Esophagus muscularis mucosa (tissue), 4 donors: ENCODE data around the gene RNF8. TPM values are rescaled to one million over a fixed set of nuclear protein-coding genes. Genes with fewer than 3 reads are reported as not detected.
"Not testable (repeated sequence)": the region's sequence is repeated elsewhere in the genome, so short reads cannot be mapped to it uniquely, and the experiment has no call there.

Source experiments
- DNase-seq: peaks from one replicate; pipeline ENCODE4 v3.0.0-alpha.2; 2017; ENCODE audit errors: extremely low spot score
- H3K27ac ChIP-seq, 4 donors: fragments of 200-600 bp; sonication (generic); replicated peaks in 1 of 4; 1 replicate in 3 of 4; 2 replicates in 1 of 4; pipeline ENCODE4 v1.5.1; 2016 to 2019; ENCODE audit warnings: mild to moderate bottlenecking in 1 of 4
- H3K27me3 ChIP-seq, 4 donors: fragments of 200-600 bp; sonication (generic); one replicate each; pipeline versions ENCODE4 v1.5.1 to v1.6.0; 2016 to 2019
- H3K36me3 ChIP-seq, 4 donors: fragments of 200-600 bp; sonication (generic); one replicate each; pipeline ENCODE4 v1.5.1; 2016 to 2019
- H3K4me1 ChIP-seq, 4 donors: fragments of 200-600 bp; sonication (generic); one replicate each; pipeline ENCODE4 v1.5.1; 2016 to 2019
- H3K4me3 ChIP-seq, 4 donors: fragments of 200-600 bp; sonication (generic); 1 replicate in 2 of 4; 2 replicates in 2 of 4; pipeline ENCODE4 v1.5.1; 2016 to 2019; ENCODE audit warnings: mild to moderate bottlenecking in 4 of 4, moderate library complexity in 1 of 4
- H3K9me3 ChIP-seq, 4 donors: fragments of 200-600 bp; sonication (generic); 1 replicate in 3 of 4; 2 replicates in 1 of 4; pipeline ENCODE4 v1.5.1; 2016 to 2019
- EP300 ChIP-seq: sonication (generic); formaldehyde crosslinking; IDR thresholded peaks from one replicate; pipeline ENCODE4 v1.6.1; 2017; ENCODE audit warnings: antibody characterized with exemption
- POLR2A ChIP-seq: fragments of 450-650 bp; IDR thresholded peaks from one replicate; pipeline ENCODE4 v1.6.1; 2017; ENCODE audit warnings: antibody characterized with exemption, moderate library complexity, mild to moderate bottlenecking, low read depth
- POLR2AphosphoS5 ChIP-seq, 2 donors: sonication (generic); formaldehyde crosslinking; IDR thresholded peaks; one replicate each; pipeline ENCODE4 v1.6.1; 2017; ENCODE audit warnings: antibody characterized with exemption in 2 of 2
- WGBS: methylation state at CpG from one replicate; pipeline ENCODE4 v1.1.5; 2018; 5-methylcytosine and 5-hydroxymethylcytosine counted together
- intact Hi-C: fragments of 100-400 bp; cut with DNase I; formaldehyde crosslinking; loops from one replicate; pipeline ENCODE4 v1.15.1; 2023
- small RNA-seq, 3 donors: library from RNA; depleted of rRNA; stranded (forward); fragments of <200 nt; gene quantifications; one replicate each; pipeline ENCODE3, GENCODE V24; 2016
- total RNA-seq, 4 donors: library from RNA; depleted of rRNA; stranded (reverse); fragments of >200 nt; gene quantifications; one replicate each; pipeline versions ENCODE4 v1.1.0 to v1.2.1, GENCODE V29; 2016
- TF ChIP-seq, protein P1 (sequence below), 3 experiments: fragments of 200-600 bp in 2 of 3; fragments of 450-650 bp in 1 of 3; sonication (generic) in 2 of 3; IDR thresholded peaks; one replicate each; pipeline ENCODE4 v1.5.1; 2017 to 2019; ENCODE audit warnings: antibody characterized with exemption in 3 of 3, mild to moderate bottlenecking in 2 of 3, moderate library complexity in 1 of 3

Gene RNF8
- total RNA-seq, 4 donors from 2014 or later: 14.7 to 19.9 (median 18.3) TPM

DNA sequence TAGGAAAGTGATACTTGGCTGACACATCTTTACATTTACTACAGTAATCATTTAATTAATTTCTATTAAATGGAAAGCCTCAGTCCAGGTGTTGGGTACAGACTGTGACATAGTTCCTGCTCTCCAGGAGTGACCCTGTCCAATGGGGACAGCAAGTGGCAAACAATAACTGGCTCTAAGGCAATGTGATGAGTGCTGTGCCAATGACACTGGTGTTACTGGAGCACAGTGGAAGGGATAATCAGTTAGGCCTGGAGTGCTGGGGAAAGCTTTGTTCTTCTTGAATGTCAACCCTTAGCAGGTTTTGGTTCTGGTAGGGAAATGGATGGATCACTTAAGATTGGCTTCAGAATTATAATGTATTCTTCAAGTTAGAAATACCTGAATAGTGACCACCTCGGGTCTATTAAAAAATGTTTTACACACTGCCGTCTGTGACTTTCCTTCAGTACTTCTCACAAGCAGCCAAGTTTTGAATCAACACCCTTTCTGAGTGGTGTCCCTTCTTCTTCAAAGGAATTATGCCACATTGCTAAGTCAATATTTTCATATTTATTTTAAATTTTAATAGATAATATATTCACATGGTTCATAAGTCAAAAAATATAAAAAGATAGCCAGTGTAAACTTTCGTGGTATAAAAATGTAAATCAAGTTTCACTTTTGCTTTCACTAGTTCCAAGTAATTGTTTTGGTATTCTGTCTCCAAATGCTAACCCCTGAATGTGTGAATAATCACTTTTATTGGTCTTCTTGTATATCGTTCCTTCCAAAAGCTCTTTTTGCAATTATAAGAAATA is 88.8 kb downstream of the RNF8 start:
- no peaks in the 10 kb centered on the region for H3K9me3 ChIP-seq
- H3K27ac ChIP-seq: peak overlapping the region; percentile 53 to 75 (median 61)
- intact Hi-C loops: no loop called here
- WGBS: 17% methylated on average over 4 of the region's 4 CpGs
- TF ChIP-seq EP300 (no peak), POLR2A (no peak), POLR2AphosphoS5 (IDR thresholded peaks at IDR 0.05) (no peak)
- TF ChIP-seq, protein P1, sequence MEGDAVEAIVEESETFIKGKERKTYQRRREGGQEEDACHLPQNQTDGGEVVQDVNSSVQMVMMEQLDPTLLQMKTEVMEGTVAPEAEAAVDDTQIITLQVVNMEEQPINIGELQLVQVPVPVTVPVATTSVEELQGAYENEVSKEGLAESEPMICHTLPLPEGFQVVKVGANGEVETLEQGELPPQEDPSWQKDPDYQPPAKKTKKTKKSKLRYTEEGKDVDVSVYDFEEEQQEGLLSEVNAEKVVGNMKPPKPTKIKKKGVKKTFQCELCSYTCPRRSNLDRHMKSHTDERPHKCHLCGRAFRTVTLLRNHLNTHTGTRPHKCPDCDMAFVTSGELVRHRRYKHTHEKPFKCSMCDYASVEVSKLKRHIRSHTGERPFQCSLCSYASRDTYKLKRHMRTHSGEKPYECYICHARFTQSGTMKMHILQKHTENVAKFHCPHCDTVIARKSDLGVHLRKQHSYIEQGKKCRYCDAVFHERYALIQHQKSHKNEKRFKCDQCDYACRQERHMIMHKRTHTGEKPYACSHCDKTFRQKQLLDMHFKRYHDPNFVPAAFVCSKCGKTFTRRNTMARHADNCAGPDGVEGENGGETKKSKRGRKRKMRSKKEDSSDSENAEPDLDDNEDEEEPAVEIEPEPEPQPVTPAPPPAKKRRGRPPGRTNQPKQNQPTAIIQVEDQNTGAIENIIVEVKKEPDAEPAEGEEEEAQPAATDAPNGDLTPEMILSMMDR (IDR thresholded peaks at IDR 0.05): no peak
- DNase-seq: no peak
- peaks cover 17 to 30% (median 25%) of the 10 kb centered on the region in 4 donors for H3K4me1 ChIP-seq
- H3K4me3 ChIP-seq: peak overlapping the region; percentile 29 to 41 (median 32)
- no peaks in the 10 kb centered on the region for H3K27me3 ChIP-seq
- H3K36me3 ChIP-seq: peaks cover 28 to 71% (median 55%) of the 10 kb centered on the region in 4 donors

GRCh38 chr6:37443216-37443542 is 89.4 kb downstream of the RNF8 start:
- intact Hi-C loops, H3K27me3 ChIP-seq, DNase-seq, H3K9me3 ChIP-seq: not testable (repeated sequence)
- 80% methylated on average over 5 of the region's 5 CpGs for whole genome bisulfite sequencing
- peak overlapping the region; percentile 53 to 75 (median 61) for H3K27ac ChIP-seq
- H3K4me1 ChIP-seq: peaks cover 17 to 27% (median 23%) of the 10 kb centered on the region in 4 donors
- H3K4me3 ChIP-seq: peak overlapping the region; percentile 29 to 41 (median 32)
- H3K36me3 ChIP-seq: peaks cover 25 to 71% (median 53%) of the 10 kb centered on the region in 4 donors

Small RNA genes within 50 kb of the gene (small RNA-seq; reads per million reads assigned to genes)
- 0 reads per million in 3 donors for gene RN7SL273P

Other genes starting within 250 kb of the RNF8 start
- gene PIM1, start 183.8 kb upstream of the RNF8 start, total RNA-seq: 100 to 1,000 TPM in 1 of 4 donors, 10 to 100 TPM in 3; 26.0 to 176 (median 26.5) TPM
- 10 to 100 TPM in 1 of 4 donors, 1 to 10 TPM in 3; 7.3 to 10.2 (median 8.6) TPM for gene TBC1D22B, start 96.2 kb upstream of the RNF8 start, total RNA-seq
- gene TMEM217, start 95.8 kb upstream of the RNF8 start, total RNA-seq: under 1 TPM in 3 of 4 donors, not detected in 1; 0.26 to 0.99 (median 0.57) TPM
- gene CMTR1, start 79.2 kb downstream of the RNF8 start, total RNA-seq: 10 to 100 TPM; 32.3 to 44.5 (median 35.9) TPM
- gene CCDC167, start 145.9 kb downstream of the RNF8 start, total RNA-seq: 10 to 100 TPM; 11.1 to 19.1 (median 16.3) TPM